ENCODE measurements around the gene TNP2.
"Not testable (repeated sequence)": the region's sequence is repeated elsewhere in the genome, so short reads cannot be mapped to it uniquely, and the experiment has no call there.

TNP2 gene

GRCh38 chr16:11233727-11234376 lies 35.3 kb downstream of the TNP2 start:
- H3K36me3 Mint-ChIP-seq (ENCODE audit: low read depth): no peaks in the 10 kb centered on the region
- peak overlapping the region; percentile 97 for H3K27ac Mint-ChIP-seq
- no peaks in the 10 kb centered on the region for H3K27me3 Mint-ChIP-seq
- peak; percentile 70 for ATAC-seq
- peak overlapping the region; percentile 65 for H3K4me3 Mint-ChIP-seq
- no peaks in the 10 kb centered on the region for H3K9me3 Mint-ChIP-seq
- peak; percentile 76 for DNase-seq
- peaks cover 82% of the 10 kb centered on the region for H3K4me1 Mint-ChIP-seq

- Mint-ChIP-seq H3K4me1 (peaks cover 85% of the 10 kb centered on the region), H3K36me3 (ENCODE audit: low read depth) (no peaks in the 10 kb centered on the region), H3K27me3 (no peaks in the 10 kb centered on the region), H3K9me3 (no peaks in the 10 kb centered on the region), H3K4me3 (peak overlapping the region; percentile 65), H3K27ac (peak overlapping the region; percentile 97)
- DNase-seq: peak; percentile 90
- ATAC-seq: peak; percentile 84
Measured at GRCh38 chr16:11232852-11233726, 36.0 kb downstream of the TNP2 start.

GRCh38 chr16:11232302-11232851 lies 36.7 kb downstream of the TNP2 start:
- ATAC-seq (no peak), DNase-seq (no peak)
- Mint-ChIP-seq H3K36me3 (ENCODE audit: low read depth) (no peaks in the 10 kb centered on the region), H3K4me1 (peaks cover 85% of the 10 kb centered on the region), H3K4me3 (peak overlapping the region; percentile 65), H3K9me3 (no peaks in the 10 kb centered on the region), H3K27ac (peak overlapping the region; percentile 97), H3K27me3 (no peaks in the 10 kb centered on the region)

GRCh38 chr16:11231367-11231970 lies 37.7 kb downstream of the TNP2 start:
- peak overlapping the region; percentile 32 for H3K4me3 Mint-ChIP-seq
- ATAC-seq (no peak), DNase-seq (no peak)
- H3K4me1 Mint-ChIP-seq: peaks cover 83% of the 10 kb centered on the region
- peak overlapping the region; percentile 97 for H3K27ac Mint-ChIP-seq
- no peaks in the 10 kb centered on the region for H3K9me3 Mint-ChIP-seq
- no peaks in the 10 kb centered on the region for H3K36me3 Mint-ChIP-seq (ENCODE audit: low read depth)
- H3K27me3 Mint-ChIP-seq: no peaks in the 10 kb centered on the region

GRCh38 chr16:11229906-11230305 lies 39.2 kb downstream of the TNP2 start:
- Mint-ChIP-seq H3K4me3 (no peak overlapping the region), H3K27ac (peak overlapping the region; percentile 46)

GRCh38 chr16:11229432-11229831 lies 39.7 kb downstream of the TNP2 start:
- Mint-ChIP-seq H3K27ac (peak overlapping the region; percentile 46), H3K4me1 (peaks cover 90% of the 10 kb centered on the region), H3K4me3 (no peak overlapping the region), H3K27me3 (no peaks in the 10 kb centered on the region), H3K9me3 (no peaks in the 10 kb centered on the region), H3K36me3 (ENCODE audit: low read depth) (no peaks in the 10 kb centered on the region)
- no peak for ATAC-seq
- DNase-seq: no peak

More at GRCh38 chr16:11229906-11230305, 39.2 kb downstream of the TNP2 start:
- ATAC-seq: no peak
- no peaks in the 10 kb centered on the region for H3K27me3 Mint-ChIP-seq
- H3K9me3 Mint-ChIP-seq: no peaks in the 10 kb centered on the region
- no peak for DNase-seq
- H3K36me3 Mint-ChIP-seq (ENCODE audit: low read depth): no peaks in the 10 kb centered on the region
- peaks cover 89% of the 10 kb centered on the region for H3K4me1 Mint-ChIP-seq

GRCh38 chr16:11225677-11226549 lies 43.2 kb downstream of the TNP2 start:
- H3K9me3 Mint-ChIP-seq: no peaks in the 10 kb centered on the region
- DNase-seq (no peak), ATAC-seq (no peak)
- H3K4me1 Mint-ChIP-seq: peaks cover 77% of the 10 kb centered on the region
- H3K4me3 Mint-ChIP-seq: peak overlapping the region; percentile 67
- H3K36me3 Mint-ChIP-seq (ENCODE audit: low read depth): no peaks in the 10 kb centered on the region
- peak overlapping the region; percentile 98 for H3K27ac Mint-ChIP-seq
- H3K27me3 Mint-ChIP-seq: no peaks in the 10 kb centered on the region

GRCh38 chr16:11224894-11225676 lies 44.0 kb downstream of the TNP2 start:
- Mint-ChIP-seq H3K36me3 (ENCODE audit: low read depth) (no peaks in the 10 kb centered on the region), H3K27ac (peak overlapping the region; percentile 98), H3K4me1 (peaks cover 75% of the 10 kb centered on the region), H3K27me3 (no peaks in the 10 kb centered on the region), H3K9me3 (no peaks in the 10 kb centered on the region), H3K4me3 (peak overlapping the region; percentile 67)
- ATAC-seq (peak; percentile 84), DNase-seq (peak; percentile 83)

- Mint-ChIP-seq H3K36me3 (ENCODE audit: low read depth) (no peaks in the 10 kb centered on the region), H3K27me3 (no peaks in the 10 kb centered on the region), H3K4me1 (peaks cover 71% of the 10 kb centered on the region), H3K9me3 (peaks cover under 1% of the 10 kb centered on the region), H3K4me3 (peak overlapping the region; percentile 67), H3K27ac (peak overlapping the region; percentile 98)
- peak; percentile 57 for ATAC-seq
- DNase-seq: peak; percentile 74
Measured at GRCh38 chr16:11224096-11224893, 44.8 kb downstream of the TNP2 start.

- ATAC-seq, H3K27ac Mint-ChIP-seq: not testable (repeated sequence)
Measured at GRCh38 chr16:11220507-11220906, 48.6 kb downstream of the TNP2 start.

GRCh38 chr16:11219178-11219577 lies 49.9 kb downstream of the TNP2 start:
- no peak for ATAC-seq
- Mint-ChIP-seq H3K4me1 (peaks cover 31% of the 10 kb centered on the region), H3K9me3 (peaks cover 28% of the 10 kb centered on the region), H3K36me3 (ENCODE audit: low read depth) (peaks cover 13% of the 10 kb centered on the region), H3K4me3 (no peak overlapping the region), H3K27me3 (no peaks in the 10 kb centered on the region), H3K27ac (no peak overlapping the region)
- DNase-seq: no peak

More at GRCh38 chr16:11220507-11220906, 48.6 kb downstream of the TNP2 start:
- H3K4me1 Mint-ChIP-seq: peaks cover 44% of the 10 kb centered on the region
- not testable (repeated sequence) for H3K27me3 Mint-ChIP-seq, DNase-seq, H3K4me3 Mint-ChIP-seq
- H3K9me3 Mint-ChIP-seq: peaks cover 28% of the 10 kb centered on the region
- peaks cover 13% of the 10 kb centered on the region for H3K36me3 Mint-ChIP-seq (ENCODE audit: low read depth)

GRCh38 chr16:11218604-11218962 lies 50.5 kb downstream of the TNP2 start:
- ATAC-seq: no peak
- Mint-ChIP-seq H3K36me3 (ENCODE audit: low read depth) (peaks cover 13% of the 10 kb centered on the region), H3K27me3 (no peaks in the 10 kb centered on the region), H3K27ac (no peak overlapping the region), H3K9me3 (peaks cover 28% of the 10 kb centered on the region), H3K4me1 (peaks cover 26% of the 10 kb centered on the region), H3K4me3 (no peak overlapping the region)
- DNase-seq: no peak
